ENCODE results near the gene CHTF18.

DNA sequence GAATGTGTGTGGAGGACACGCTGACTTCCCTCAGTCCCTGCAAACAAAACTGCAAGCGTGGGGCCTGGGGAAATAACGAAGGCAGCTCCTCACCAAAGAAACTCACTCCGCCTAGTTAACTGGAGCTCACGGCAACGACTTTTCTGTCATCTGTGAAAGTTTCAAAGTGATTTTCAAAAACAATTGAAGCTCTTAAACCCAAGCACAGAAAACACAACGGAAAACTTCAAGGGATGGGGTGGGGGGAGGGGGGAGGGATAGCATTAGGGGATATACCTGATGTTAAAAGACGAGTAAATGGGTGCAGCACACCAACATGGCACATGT, 15.3 kb downstream of the CHTF18 start:
- no peak for TF ChIP-seq SPI1 (IDR thresholded peaks at IDR 0.05; ENCODE audit: low read depth, low read length)
- no peak for TF ChIP-seq POLR2A (IDR thresholded peaks at IDR 0.05; ENCODE audit: low read depth, low read length)

Measured in GM12891 (cell line).